Measurements from ENCODE around the gene MED13L.

DNA sequence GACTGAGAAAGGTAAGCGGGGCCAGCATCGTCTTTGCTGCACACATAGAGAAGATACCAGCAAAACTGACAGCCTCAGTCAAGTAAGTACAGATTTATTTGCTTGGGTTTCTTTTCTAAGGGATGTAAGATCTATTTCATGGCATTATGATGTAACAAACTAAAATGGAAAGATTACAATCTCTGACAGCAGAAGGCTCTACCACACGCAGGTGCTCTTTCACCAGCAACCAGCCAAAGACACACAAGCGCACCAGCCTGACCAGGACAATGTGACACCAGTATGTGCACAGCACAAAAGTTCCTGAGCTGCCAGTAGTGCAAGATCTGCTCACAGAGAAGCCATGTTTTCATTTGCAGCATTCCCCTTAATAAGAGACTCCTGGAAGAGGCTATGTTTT, 311.1 kb downstream of the MED13L start:
- TF ChIP-seq, protein P1, sequence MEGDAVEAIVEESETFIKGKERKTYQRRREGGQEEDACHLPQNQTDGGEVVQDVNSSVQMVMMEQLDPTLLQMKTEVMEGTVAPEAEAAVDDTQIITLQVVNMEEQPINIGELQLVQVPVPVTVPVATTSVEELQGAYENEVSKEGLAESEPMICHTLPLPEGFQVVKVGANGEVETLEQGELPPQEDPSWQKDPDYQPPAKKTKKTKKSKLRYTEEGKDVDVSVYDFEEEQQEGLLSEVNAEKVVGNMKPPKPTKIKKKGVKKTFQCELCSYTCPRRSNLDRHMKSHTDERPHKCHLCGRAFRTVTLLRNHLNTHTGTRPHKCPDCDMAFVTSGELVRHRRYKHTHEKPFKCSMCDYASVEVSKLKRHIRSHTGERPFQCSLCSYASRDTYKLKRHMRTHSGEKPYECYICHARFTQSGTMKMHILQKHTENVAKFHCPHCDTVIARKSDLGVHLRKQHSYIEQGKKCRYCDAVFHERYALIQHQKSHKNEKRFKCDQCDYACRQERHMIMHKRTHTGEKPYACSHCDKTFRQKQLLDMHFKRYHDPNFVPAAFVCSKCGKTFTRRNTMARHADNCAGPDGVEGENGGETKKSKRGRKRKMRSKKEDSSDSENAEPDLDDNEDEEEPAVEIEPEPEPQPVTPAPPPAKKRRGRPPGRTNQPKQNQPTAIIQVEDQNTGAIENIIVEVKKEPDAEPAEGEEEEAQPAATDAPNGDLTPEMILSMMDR (IDR thresholded peaks at IDR 0.05): no peak
- TF ChIP-seq POLR2A (IDR thresholded peaks at IDR 0.05): no peak
